Ishikawa (cell line): ENCODE measurements around the gene MERTK.

Experiments used
- CEBPB ChIP-seq: IDR thresholded peaks from 2 replicates; pipeline ENCODE4 v1.6.1; 2012
- CREB1 ChIP-seq: IDR thresholded peaks from 2 replicates; pipeline ENCODE4 v1.6.1; 2012; ENCODE audit warnings: low read depth
- EGR1 ChIP-seq: IDR thresholded peaks from 2 replicates; pipeline ENCODE4 v1.6.1; 2012
- EP300 ChIP-seq: IDR thresholded peaks from 2 replicates; pipeline ENCODE4 v1.6.1; 2012; ENCODE audit warnings: borderline replicate concordance
- FOXM1 ChIP-seq: IDR thresholded peaks from 2 replicates; pipeline ENCODE4 v1.6.1; 2012; ENCODE audit warnings: low read depth, borderline replicate concordance
- MAX ChIP-seq: IDR thresholded peaks from 2 replicates; pipeline ENCODE4 v1.6.1; 2012
- NFIC ChIP-seq: IDR thresholded peaks from 2 replicates; pipeline ENCODE4 v1.6.1; 2012
- RAD21 ChIP-seq: IDR thresholded peaks from 2 replicates; pipeline ENCODE4 v1.6.1; 2012; ENCODE audit warnings: low read depth
- TAF1 ChIP-seq: IDR thresholded peaks from 2 replicates; pipeline ENCODE4 v1.6.1; 2012; ENCODE audit warnings: low read depth, mild to moderate bottlenecking
- TCF12 ChIP-seq: IDR thresholded peaks from 2 replicates; pipeline ENCODE4 v1.6.1; 2012; ENCODE audit warnings: low read depth
- TEAD4 ChIP-seq: IDR thresholded peaks from 2 replicates; pipeline ENCODE4 v1.6.1; 2012
- YY1 ChIP-seq: IDR thresholded peaks from 2 replicates; pipeline ENCODE4 v1.6.1; 2012; ENCODE audit warnings: low read depth
- ZBTB7A ChIP-seq: IDR thresholded peaks from 2 replicates; pipeline ENCODE4 v1.6.1; 2012; ENCODE audit warnings: low read depth
- TF ChIP-seq, protein P1 (sequence below): IDR thresholded peaks from 2 replicates; pipeline ENCODE4 v1.6.1; 2012; ENCODE audit warnings: low read depth, mild to moderate bottlenecking
- TF ChIP-seq, protein P2 (sequence below): IDR thresholded peaks from 2 replicates; pipeline ENCODE4 v1.6.1; 2012

The MERTK gene

GRCh38 chr2:111965062-111965461, 66.7 kb downstream of the MERTK start:
- TF ChIP-seq NFIC = no peak
- no peak for TF ChIP-seq CEBPB
- no peak for TF ChIP-seq EP300
- no peak for TF ChIP-seq MAX
- no peak for TF ChIP-seq TAF1
- no peak for TF ChIP-seq EGR1
- TF ChIP-seq, protein P1, sequence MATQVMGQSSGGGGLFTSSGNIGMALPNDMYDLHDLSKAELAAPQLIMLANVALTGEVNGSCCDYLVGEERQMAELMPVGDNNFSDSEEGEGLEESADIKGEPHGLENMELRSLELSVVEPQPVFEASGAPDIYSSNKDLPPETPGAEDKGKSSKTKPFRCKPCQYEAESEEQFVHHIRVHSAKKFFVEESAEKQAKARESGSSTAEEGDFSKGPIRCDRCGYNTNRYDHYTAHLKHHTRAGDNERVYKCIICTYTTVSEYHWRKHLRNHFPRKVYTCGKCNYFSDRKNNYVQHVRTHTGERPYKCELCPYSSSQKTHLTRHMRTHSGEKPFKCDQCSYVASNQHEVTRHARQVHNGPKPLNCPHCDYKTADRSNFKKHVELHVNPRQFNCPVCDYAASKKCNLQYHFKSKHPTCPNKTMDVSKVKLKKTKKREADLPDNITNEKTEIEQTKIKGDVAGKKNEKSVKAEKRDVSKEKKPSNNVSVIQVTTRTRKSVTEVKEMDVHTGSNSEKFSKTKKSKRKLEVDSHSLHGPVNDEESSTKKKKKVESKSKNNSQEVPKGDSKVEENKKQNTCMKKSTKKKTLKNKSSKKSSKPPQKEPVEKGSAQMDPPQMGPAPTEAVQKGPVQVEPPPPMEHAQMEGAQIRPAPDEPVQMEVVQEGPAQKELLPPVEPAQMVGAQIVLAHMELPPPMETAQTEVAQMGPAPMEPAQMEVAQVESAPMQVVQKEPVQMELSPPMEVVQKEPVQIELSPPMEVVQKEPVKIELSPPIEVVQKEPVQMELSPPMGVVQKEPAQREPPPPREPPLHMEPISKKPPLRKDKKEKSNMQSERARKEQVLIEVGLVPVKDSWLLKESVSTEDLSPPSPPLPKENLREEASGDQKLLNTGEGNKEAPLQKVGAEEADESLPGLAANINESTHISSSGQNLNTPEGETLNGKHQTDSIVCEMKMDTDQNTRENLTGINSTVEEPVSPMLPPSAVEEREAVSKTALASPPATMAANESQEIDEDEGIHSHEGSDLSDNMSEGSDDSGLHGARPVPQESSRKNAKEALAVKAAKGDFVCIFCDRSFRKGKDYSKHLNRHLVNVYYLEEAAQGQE = no peak
- no peak for TF ChIP-seq RAD21
- TF ChIP-seq, protein P2, sequence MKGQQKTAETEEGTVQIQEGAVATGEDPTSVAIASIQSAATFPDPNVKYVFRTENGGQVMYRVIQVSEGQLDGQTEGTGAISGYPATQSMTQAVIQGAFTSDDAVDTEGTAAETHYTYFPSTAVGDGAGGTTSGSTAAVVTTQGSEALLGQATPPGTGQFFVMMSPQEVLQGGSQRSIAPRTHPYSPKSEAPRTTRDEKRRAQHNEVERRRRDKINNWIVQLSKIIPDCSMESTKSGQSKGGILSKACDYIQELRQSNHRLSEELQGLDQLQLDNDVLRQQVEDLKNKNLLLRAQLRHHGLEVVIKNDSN = no peak
- TF ChIP-seq YY1 = no peak
- TF ChIP-seq TCF12 = no peak
- TF ChIP-seq FOXM1 = no peak
- TF ChIP-seq ZBTB7A = no peak

- TF ChIP-seq TEAD4 (no peak), YY1 (no peak), TCF12 (no peak), MAX (no peak), NFIC (no peak), CEBPB (no peak), ZBTB7A (no peak), RAD21 (no peak), CREB1 (no peak), EGR1 (no peak)
- TF ChIP-seq, protein P1 = no peak
Observed at GRCh38 chr2:111966241-111966640, 67.8 kb downstream of the MERTK start.

DNA sequence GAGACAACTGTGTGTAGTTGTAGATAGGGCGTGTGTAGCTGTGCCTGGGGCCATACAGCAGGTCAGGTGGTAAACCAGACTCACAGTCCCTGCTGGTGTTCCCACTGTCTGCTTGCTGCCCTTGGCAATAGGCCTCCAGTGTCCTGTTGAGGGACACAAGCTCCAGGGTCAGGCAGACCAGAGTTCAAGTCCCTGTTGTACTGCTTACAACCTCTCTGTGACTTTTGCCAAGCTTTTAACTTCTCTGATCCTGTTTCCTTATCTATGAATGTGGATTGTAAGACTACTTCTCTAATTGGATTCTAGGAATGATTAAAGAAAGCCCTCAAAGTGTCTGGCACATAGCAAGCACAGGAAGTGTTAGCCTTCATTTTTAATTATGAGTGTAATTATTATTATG, 68.6 kb downstream of the MERTK start:
- TF ChIP-seq EP300 = no peak
- TF ChIP-seq TCF12 = no peak
- TF ChIP-seq, protein P1 = no peak
- no peak for TF ChIP-seq YY1
- TF ChIP-seq CREB1 = no peak
- no peak for TF ChIP-seq EGR1
- no peak for TF ChIP-seq TAF1
- TF ChIP-seq, protein P2 = no peak
- no peak for TF ChIP-seq RAD21
- TF ChIP-seq TEAD4 = no peak
- TF ChIP-seq FOXM1 = no peak

DNA sequence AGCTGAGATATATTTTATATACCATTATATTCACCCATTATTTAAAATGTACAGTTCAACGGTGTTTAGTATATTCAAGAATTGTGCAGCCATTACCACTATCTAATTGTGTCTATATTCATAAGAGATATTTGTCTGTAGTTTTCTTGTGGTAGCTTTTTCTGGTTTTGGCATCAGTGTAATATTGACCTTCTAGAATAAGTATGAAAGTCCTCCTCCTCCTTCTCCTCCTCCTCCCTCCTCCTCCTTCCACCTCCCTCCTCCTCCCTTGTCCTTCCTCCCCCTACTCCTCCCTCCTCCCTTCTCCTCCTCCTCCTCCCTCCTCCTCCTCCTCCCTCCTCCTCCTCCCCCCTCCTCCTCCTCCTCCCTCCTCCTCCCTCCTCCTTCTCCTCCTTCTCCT, 72.0 kb downstream of the MERTK start:
- no peak for TF ChIP-seq CREB1
- TF ChIP-seq TEAD4 = no peak
- TF ChIP-seq CEBPB = no peak
- no peak for TF ChIP-seq MAX
- no peak for TF ChIP-seq TAF1
- TF ChIP-seq, protein P2 = no peak
- no peak for TF ChIP-seq YY1
- TF ChIP-seq ZBTB7A = no peak
- no peak for TF ChIP-seq TCF12
- TF ChIP-seq, protein P1 = no peak
